Fibroblast of the aortic adventitia (primary cell): ENCODE data around the gene CTNNB1. TPM values are rescaled to one million over a fixed set of nuclear protein-coding genes. Genes with fewer than 3 reads are reported as not detected.

Experiments
- DNase-seq: peaks from one replicate; pipeline ENCODE4 v3.0.0-alpha.2; 2010; ENCODE audit warnings: low read depth
- H3K4me3 ChIP-seq: 2 replicates; pipeline ENCODE4 v1.5.1; 2011; ENCODE audit warnings: low read depth, mild to moderate bottlenecking, control low read depth, low read length, moderate library complexity
- CTCF ChIP-seq: IDR thresholded peaks from 2 replicates; pipeline ENCODE4 v1.5.1; 2011; ENCODE audit warnings: mild to moderate bottlenecking, low read length, control low read depth, inconsistent platforms; ENCODE audit not compliant: insufficient read depth
- total RNA-seq: library from RNA; depleted of rRNA; stranded (reverse); fragments of >200 nt; gene quantifications from 2 replicates; pipeline ENCODE4 v1.2.3, GENCODE V29; 2012; ENCODE audit warnings: low replicate concordance

The CTNNB1 gene
- total RNA-seq, 1 donor: 461 TPM

- TF ChIP-seq CTCF: no peak
- no peak overlapping the region for H3K4me3 ChIP-seq
- DNase-seq: no peak
Observed at GRCh38 chr3:41248525-41248924, 49.2 kb downstream of the CTNNB1 start.

- DNase-seq: no peak
- no peak overlapping the region for H3K4me3 ChIP-seq
- no peak for TF ChIP-seq CTCF
Observed at GRCh38 chr3:41249318-41249717, 50.0 kb downstream of the CTNNB1 start.

GRCh38 chr3:41250825-41251224 is 51.5 kb downstream of the CTNNB1 start:
- DNase-seq: no peak
- H3K4me3 ChIP-seq: no peak overlapping the region
- no peak for TF ChIP-seq CTCF

GRCh38 chr3:41251593-41251992 is 52.3 kb downstream of the CTNNB1 start:
- no peak for DNase-seq
- H3K4me3 ChIP-seq: no peak overlapping the region
- no peak for TF ChIP-seq CTCF

DNA sequence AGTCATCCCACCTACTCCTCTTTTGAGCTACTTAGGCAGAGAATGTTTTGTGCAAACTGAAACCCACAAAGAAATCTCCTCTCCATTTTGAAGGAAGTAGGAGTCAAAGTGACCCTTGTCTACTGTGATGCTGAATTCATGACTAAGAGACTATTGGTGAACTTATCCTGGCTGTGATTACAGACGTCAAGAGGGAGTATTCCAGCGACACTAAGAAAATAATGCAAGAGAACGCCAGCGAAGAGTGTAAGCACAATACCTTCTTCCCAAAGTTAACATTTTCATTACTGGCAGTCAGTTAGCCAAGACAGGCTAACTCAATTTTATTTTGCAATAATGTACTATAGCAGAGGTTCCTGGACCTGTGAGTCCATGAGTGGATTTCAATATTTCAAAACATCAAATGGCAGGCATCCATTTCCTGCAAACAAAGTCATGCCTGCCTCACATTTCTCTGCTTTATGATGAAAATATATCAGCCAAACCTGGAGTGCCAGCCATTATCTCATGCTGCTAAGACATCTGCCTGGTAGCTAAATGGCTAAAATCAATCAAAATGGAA is 59.0 kb downstream of the CTNNB1 start:
- peak; percentile 18 for DNase-seq
- H3K4me3 ChIP-seq: no peak overlapping the region
- no peak for TF ChIP-seq CTCF

DNA sequence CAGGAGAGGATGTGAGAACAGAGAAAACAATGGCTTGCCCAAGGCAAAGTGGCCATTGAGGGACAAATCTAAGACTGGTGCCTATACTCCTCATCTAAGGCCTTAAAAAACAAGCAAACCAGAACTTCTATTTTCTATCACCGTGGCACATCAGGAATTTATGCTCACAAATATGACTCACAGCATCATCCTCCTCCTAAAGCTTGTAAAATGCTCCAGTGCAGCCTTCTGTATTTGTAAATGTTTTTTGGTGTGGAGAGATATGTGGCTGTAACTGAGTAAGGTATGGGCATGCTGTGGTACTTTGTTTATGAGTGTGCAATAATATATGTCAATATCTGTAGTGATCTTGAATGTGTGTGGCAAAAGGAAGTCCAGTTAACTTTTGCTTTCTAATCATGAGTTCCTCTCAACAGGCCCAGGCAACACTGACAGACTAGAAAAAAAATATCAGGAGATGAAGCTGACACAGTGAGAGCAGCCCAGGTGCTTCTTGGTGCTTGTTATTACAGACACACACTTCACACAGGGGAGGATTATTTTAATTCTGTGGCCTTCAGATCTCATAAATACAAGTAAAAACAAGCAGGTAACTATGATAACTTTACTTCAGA is 60.3 kb downstream of the CTNNB1 start:
- no peak overlapping the region for H3K4me3 ChIP-seq
- TF ChIP-seq CTCF: no peak
- no peak for DNase-seq

DNA sequence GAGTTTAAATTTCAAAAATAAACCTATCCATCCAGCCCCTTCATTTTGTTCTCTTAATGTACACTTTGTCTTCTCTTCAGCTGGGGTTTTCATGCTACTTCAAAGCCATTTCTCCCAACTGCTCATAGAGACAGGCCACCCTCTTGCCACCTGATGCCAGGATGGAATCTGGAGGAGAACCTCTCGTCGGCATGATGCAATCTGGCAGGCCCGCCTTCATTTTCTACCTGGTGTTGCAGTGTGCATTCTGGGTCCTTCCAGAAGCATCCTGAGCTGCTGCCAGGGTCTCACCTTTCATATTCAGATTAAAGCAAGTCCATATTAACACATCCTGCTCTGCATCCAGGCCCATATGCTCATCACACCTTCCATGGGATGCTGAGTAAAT is 60.8 kb downstream of the CTNNB1 start:
- DNase-seq: no peak
- TF ChIP-seq CTCF: no peak
- H3K4me3 ChIP-seq: no peak overlapping the region
